Stimulated activated CD4-positive, alpha-beta T cell treated with anti-CD3 and anti-CD28 coated beads, Interleukin-2, amount 100 ng/mL, for 48 hours (primary cell): ENCODE results near the gene SULT2B1.
"Not testable (repeated sequence)": the region's sequence is repeated elsewhere in the genome, so short reads cannot be mapped to it uniquely, and the experiment has no call there.

Experiments
- DNase-seq, 2 donors: peaks; one replicate each; pipeline ENCODE4 v3.0.0-alpha.2; 2020

SULT2B1 gene

GRCh38 chr19:48561412-48561811 is 9.4 kb downstream of the SULT2B1 start:
- no peak for DNase-seq

- no peak for DNase-seq
These were observed 13.1 kb downstream of the SULT2B1 start for GRCh38 chr19:48565090-48565489.

- no peak for DNase-seq
These were observed 16.4 kb downstream of the SULT2B1 start for GRCh38 chr19:48568345-48568886.

- DNase-seq: no peak
These were observed 17.8 kb downstream of the SULT2B1 start for GRCh38 chr19:48569814-48570213.

- no peak for DNase-seq
These were observed 19.6 kb downstream of the SULT2B1 start for GRCh38 chr19:48571378-48572162.

GRCh38 chr19:48573163-48573505 is 21.2 kb downstream of the SULT2B1 start:
- DNase-seq: no peak

GRCh38 chr19:48575931-48576622 is 24.1 kb downstream of the SULT2B1 start:
- DNase-seq: no peak

- not testable (repeated sequence) for DNase-seq
These were observed 25.9 kb downstream of the SULT2B1 start for GRCh38 chr19:48577908-48578307.

GRCh38 chr19:48578891-48579290 is 26.9 kb downstream of the SULT2B1 start:
- DNase-seq: no peak

GRCh38 chr19:48582168-48582567 is 30.2 kb downstream of the SULT2B1 start:
- no peak for DNase-seq

GRCh38 chr19:48587387-48587786 is 35.4 kb downstream of the SULT2B1 start:
- no peak for DNase-seq

GRCh38 chr19:48588670-48589401 is 36.9 kb downstream of the SULT2B1 start:
- DNase-seq: peak; percentile 86 to 88

- no peak for DNase-seq
These were observed 39.0 kb downstream of the SULT2B1 start for GRCh38 chr19:48591021-48591420.

- DNase-seq: no peak
These were observed 43.2 kb downstream of the SULT2B1 start for GRCh38 chr19:48595171-48595570.

- no peak for DNase-seq
These were observed 43.9 kb downstream of the SULT2B1 start for GRCh38 chr19:48595833-48596232.

- DNase-seq: no peak
These were observed 44.3 kb downstream of the SULT2B1 start for GRCh38 chr19:48596237-48596636.

GRCh38 chr19:48596679-48597465 is 44.9 kb downstream of the SULT2B1 start:
- DNase-seq: no peak

- no peak for DNase-seq
These were observed 47.2 kb downstream of the SULT2B1 start for GRCh38 chr19:48598996-48599700.

GRCh38 chr19:48600679-48601417 is 48.9 kb downstream of the SULT2B1 start:
- no peak for DNase-seq

GRCh38 chr19:48603001-48603400 is 51.0 kb downstream of the SULT2B1 start:
- DNase-seq: no peak

- no peak for DNase-seq
These were observed 51.5 kb downstream of the SULT2B1 start for GRCh38 chr19:48603449-48603848.
